COLO668 (cell line): ENCODE results near the gene RPP30.

Source experiments
- DNase-seq: peaks from one replicate; lab custom pipeline; 2025; ENCODE audit not compliant: unreplicated experiment; lab: John Stamatoyannopoulos, UW

The RPP30 gene

GRCh38 chr10:90871766-90872647 is at the start of gene RPP30:
TSS of gene RPP30 (plus strand) at chr10:90871974. CDS start at chr10:90871987, 13 bp downstream.
- DNase-seq, result peak; percentile 73

DNA sequence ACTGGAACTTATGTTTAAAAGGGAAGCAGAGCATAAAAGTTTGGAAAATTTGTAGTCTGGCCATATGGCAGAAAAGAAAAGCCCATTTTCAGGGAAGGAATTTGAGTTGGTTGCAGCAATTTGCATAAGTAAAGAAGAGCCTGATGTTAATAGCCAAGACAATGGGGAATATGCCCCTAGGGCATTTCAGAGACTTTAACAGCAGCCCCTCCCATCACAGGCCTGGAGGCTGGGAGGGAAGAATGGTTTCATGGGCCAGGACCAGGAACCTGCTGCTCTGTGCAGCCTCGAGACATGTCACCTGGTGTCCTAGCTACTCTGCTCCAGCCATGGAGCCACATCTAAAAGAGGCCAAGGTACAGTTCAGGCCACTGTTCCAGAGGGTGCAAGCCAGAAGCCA is 49.3 kb upstream of the RPP30 start:
- DNase-seq, result no peak

DNA sequence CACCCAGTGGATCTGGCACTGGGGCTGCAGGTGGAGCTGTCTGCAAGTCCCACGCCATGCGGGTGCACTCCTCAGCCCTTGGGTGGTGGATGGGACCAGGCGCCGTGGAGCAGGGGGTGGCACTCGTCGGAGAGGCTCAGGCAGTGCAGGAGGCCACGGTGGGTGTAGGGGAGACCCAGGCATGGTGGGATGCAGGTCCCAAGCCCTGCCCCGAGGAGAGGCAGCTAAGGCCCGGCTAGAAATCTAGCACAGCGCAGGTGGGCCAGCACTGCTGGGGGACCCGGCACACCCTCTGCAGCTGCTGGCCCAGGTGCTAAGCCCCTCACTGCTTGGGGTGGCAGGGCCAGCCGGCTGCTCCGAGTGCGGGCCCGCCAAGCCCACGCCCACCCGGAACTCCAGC is 39.7 kb upstream of the RPP30 start:
- DNase-seq, result no peak

DNA sequence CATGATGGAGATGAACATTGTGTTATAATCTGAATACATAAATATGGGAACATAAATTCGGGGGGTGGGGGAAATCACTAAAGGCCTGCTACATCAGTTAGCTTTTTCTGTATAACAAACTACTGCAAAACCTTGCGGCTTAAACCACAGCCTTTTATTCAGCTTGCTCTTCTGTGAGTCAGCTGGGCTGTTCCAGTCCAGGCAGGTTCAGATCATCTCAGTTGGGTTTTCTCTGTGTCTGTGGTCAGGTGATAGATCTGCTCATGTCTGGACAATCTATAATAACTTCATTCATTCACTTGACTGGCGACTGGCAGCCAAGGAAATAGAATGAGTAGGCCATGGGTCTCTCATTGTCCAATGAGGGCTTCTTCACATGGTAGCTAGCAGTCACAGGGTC is 37.4 kb upstream of the RPP30 start:
- no peak for DNase-seq

DNA sequence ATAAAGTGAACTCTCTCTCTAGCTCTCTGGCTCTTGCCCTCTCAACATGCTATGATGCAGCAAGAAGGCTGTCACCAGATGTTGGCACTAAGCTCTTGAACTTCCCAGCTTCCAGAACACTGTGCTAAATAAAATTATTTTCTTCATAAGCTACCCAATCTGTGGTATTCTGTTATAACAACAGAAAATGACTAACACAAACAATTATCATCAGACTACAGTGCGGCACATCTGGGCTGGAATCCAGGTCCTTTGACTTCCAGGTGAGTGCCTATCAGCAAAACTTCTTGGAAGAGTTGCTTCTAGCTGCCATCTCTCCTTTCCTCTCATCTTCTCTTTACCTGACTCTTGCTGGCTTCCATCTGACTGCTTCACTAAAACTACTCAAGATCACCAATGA is 34.3 kb upstream of the RPP30 start:
- no peak for DNase-seq

DNA sequence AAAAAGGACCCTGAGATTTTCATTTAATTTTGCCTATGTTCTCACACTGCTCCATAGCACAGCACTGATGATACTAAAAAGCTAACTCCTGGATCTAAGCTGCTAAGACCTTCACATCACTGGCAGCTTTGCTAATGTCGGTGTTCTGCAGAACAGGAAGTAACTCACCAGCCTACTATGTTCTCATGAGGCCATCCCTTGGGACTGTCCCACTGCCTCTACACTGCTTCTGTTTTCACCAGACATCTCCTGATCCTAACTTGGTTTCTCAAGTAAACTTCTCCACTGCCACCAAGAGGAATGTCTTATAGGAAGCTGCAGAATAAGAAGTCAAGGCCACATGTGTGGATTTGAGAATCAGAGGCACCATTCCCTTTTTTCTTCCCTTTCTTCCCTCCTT is 29.0 kb upstream of the RPP30 start:
- DNase-seq, result no peak

GRCh38 chr10:90845726-90846125 is 26.0 kb upstream of the RPP30 start:
- DNase-seq, result no peak

DNA sequence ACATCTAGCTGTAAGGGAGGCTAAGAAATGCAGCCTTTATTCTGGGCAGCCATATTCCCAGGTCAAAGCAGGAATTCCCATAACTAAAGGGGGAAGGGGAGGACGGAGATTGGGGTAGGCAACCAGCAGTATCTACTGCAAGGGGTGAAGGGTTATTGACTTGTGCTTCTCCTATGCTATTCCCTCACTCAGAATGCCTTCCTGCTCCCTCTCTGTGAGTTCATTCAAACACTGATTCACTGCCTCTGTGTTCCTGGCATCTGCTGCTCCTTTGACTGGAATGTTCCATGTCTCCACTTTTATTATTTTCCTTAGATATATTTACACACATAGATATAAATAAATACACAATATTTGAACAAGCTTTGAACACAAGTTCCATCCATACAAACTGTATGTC is 25.0 kb upstream of the RPP30 start:
- DNase-seq, result no peak

GRCh38 chr10:90847436-90847835 is 24.3 kb upstream of the RPP30 start:
- no peak for DNase-seq

DNA sequence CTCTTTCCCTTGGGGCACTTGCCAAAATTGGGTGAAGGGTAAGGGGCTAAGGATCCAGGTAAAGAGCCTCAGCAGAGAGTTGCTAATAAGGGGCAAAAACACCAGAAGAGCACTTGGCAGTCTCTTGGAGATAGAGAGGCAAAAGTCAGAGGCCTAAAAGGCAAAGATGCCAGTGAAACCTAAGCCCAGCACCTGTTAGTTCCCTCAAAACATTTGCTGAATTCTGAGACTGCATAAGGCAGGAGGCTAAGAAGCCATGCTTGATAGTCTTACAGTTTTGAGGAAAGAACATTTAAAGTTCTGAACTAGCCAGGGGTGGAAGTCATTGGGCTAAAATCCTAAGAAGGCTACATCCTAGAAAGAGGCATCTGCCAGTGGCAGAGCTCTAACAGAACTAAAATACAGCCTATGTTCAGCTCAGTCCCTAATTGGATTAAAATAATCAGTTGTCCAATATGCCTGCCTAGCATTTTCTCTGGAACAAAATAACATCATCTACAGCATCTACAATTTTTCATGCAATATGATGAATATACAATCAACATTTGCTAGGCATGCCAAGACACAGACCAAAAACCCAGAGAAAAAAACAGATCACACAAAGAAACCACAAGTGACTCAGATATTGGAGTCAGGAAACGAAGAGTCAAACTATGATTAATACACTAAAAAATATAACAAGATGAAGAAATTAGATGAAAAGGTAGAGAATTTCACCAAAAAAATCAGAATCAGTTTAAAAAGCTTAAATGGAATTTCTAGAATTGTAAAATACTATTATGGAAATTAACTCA is 21.6 kb upstream of the RPP30 start:
- DNase-seq, result no peak

DNA sequence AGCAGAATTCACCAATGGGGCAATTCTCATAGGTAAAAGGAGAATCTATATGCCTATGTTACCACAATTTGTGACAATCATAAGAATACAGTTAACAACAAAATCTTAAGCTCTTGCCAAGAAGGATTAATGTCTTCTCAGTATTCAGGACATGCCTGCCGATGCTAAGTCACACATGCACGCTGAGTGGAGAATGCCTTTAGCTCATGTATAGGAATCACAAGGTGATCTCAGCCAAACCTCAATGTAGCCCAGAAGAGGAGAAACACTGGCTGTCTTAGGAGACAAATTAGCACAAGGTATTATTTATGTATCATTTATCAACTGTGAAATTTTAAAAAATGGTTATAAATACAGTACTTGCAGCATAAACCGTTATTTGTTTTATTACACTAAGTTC is 16.6 kb upstream of the RPP30 start:
- DNase-seq, result no peak

DNA sequence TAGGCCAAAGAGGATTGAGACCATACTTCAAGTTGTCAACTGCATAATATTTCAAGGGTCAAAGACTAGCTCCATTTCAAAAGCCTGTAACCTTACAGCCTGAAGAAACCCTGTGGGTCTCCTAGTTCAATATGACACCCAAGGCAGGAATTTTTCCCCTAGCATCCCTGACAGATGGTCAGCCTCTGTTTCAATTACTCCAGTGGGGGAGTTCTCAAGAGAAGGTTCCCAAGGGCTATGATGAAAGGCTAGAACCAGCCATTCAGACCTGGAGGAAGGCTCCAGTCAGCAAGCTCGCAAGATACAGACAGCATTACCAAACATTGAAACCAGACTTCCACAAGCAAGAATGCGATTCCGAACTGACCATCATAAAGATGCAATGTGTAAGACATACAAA is 15.5 kb upstream of the RPP30 start:
- DNase-seq, result no peak

- no peak for DNase-seq
Observed at GRCh38 chr10:90856964-90857634, 14.7 kb upstream of the RPP30 start.

- DNase-seq, result peak; percentile 61
Observed at GRCh38 chr10:90857635-90858460, 13.9 kb upstream of the RPP30 start, which contains the start of gene HTR7. TSS of gene HTR7 (minus strand) at chr10:90858039. CDS start at chr10:90857671, 368 bp downstream.

- DNase-seq, result no peak
Observed at GRCh38 chr10:90858461-90858968, 13.3 kb upstream of the RPP30 start.

- DNase-seq, result no peak
Observed at GRCh38 chr10:90859321-90859751, 12.4 kb upstream of the RPP30 start.

GRCh38 chr10:90860790-90861189 is 11.0 kb upstream of the RPP30 start:
- DNase-seq, result no peak

DNA sequence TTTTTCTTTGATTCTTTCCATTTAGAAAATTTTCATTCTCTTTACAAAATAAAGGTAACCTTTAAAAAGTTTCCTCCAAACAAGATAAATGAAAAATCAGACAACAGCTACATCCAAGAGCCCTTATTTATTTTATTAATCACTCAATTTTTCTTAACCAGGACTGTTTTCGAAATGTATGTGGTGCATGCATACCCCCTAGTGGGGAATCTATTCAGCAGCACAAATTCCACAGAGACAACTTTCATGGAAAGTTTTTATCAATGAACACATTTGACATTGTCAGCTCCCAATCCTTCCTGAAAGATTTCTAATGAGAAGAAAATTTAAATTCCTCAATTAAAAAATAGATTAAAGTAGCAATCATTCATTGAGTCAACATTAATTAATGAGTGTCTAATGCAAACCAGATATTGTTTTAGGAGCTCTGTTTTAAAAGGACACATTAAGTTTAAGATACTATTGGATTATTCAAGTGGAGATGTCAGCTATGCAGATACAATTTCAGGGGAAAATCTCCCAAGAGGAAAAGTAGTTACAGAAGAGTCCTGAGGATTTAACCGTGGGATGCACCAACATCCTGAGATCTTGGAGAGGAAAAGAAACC is 8.8 kb upstream of the RPP30 start:
- no peak for DNase-seq

DNA sequence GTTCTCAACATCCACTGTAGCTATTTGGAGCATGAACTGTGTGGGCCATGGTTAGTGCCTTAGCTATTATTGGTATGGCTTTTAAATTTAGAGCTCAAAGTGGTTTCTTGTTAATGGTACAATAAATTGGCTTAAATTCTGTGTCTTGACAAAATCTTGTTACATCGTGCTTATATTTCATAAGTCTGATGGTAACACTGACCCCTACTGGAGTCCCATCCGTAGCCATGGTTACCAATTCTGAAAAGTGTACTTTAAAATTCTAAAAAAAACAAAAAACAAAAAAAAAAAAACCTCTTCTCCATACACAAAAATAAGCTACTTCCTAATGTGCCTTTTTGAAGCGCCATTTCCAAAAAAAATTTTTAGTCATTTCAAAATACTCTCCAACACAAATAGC is 6.4 kb upstream of the RPP30 start:
- DNase-seq, result no peak

- no peak for DNase-seq
Observed at GRCh38 chr10:90866050-90866598, 5.7 kb upstream of the RPP30 start.
